ENCODE measurements around the gene CCNY. TPM values are rescaled to one million over a fixed set of nuclear protein-coding genes. Genes with fewer than 3 reads are reported as not detected.
A peak's percentile ranks its signal among the peaks of the same experiment; 100 is the strongest.

CCNY gene
- total RNA-seq, 1 experiment from 2014 or later: 49.7 TPM

GRCh38 chr10:35480142-35480541, 143.8 kb downstream of the CCNY start:
- Histone ChIP-seq H3K27me3 (ENCODE audit: control insufficient read depth, insufficient read depth, low read length) (no peaks in the 10 kb centered on the region), H3K36me3 (replicated peaks; ENCODE audit: control insufficient read depth, insufficient read depth, low read length) (no peaks in the 10 kb centered on the region), H3K4me3 (ENCODE audit: insufficient read depth, low read depth, low read length) (no peak overlapping the region)
- peak; percentile 61 for DNase-seq

GRCh38 chr10:35481413-35481812, 145.1 kb downstream of the CCNY start:
- H3K36me3 ChIP-seq (replicated peaks; ENCODE audit: control insufficient read depth, insufficient read depth, low read length): no peaks in the 10 kb centered on the region
- no peaks in the 10 kb centered on the region for H3K27me3 ChIP-seq (ENCODE audit: control insufficient read depth, insufficient read depth, low read length)
- H3K4me3 ChIP-seq (ENCODE audit: insufficient read depth, low read depth, low read length): no peak overlapping the region
- DNase-seq: no peak

GRCh38 chr10:35486297-35486990, 150.1 kb downstream of the CCNY start:
- H3K4me3 ChIP-seq (ENCODE audit: insufficient read depth, low read depth, low read length): no peak overlapping the region
- H3K36me3 ChIP-seq (replicated peaks; ENCODE audit: control insufficient read depth, insufficient read depth, low read length): no peaks in the 10 kb centered on the region
- H3K27me3 ChIP-seq (ENCODE audit: control insufficient read depth, insufficient read depth, low read length): no peaks in the 10 kb centered on the region
- no peak for DNase-seq

GRCh38 chr10:35487336-35488034, 151.2 kb downstream of the CCNY start:
- no peaks in the 10 kb centered on the region for H3K36me3 ChIP-seq (replicated peaks; ENCODE audit: control insufficient read depth, insufficient read depth, low read length)
- H3K27me3 ChIP-seq (ENCODE audit: control insufficient read depth, insufficient read depth, low read length): no peaks in the 10 kb centered on the region
- no peak for DNase-seq
- H3K4me3 ChIP-seq (ENCODE audit: insufficient read depth, low read depth, low read length): no peak overlapping the region

GRCh38 chr10:35488228-35488627, 151.9 kb downstream of the CCNY start:
- Histone ChIP-seq H3K4me3 (ENCODE audit: insufficient read depth, low read depth, low read length) (no peak overlapping the region), H3K27me3 (ENCODE audit: control insufficient read depth, insufficient read depth, low read length) (no peaks in the 10 kb centered on the region), H3K36me3 (replicated peaks; ENCODE audit: control insufficient read depth, insufficient read depth, low read length) (no peaks in the 10 kb centered on the region)
- DNase-seq: no peak

GRCh38 chr10:35492386-35493195, 156.3 kb downstream of the CCNY start:
- H3K36me3 ChIP-seq (replicated peaks; ENCODE audit: control insufficient read depth, insufficient read depth, low read length): no peaks in the 10 kb centered on the region
- no peak overlapping the region for H3K4me3 ChIP-seq (ENCODE audit: insufficient read depth, low read depth, low read length)
- DNase-seq: peak; percentile 59
- no peaks in the 10 kb centered on the region for H3K27me3 ChIP-seq (ENCODE audit: control insufficient read depth, insufficient read depth, low read length)

GRCh38 chr10:35493196-35494118, 157.1 kb downstream of the CCNY start:
- no peak for DNase-seq
- Histone ChIP-seq H3K4me3 (ENCODE audit: insufficient read depth, low read depth, low read length) (no peak overlapping the region), H3K36me3 (replicated peaks; ENCODE audit: control insufficient read depth, insufficient read depth, low read length) (no peaks in the 10 kb centered on the region), H3K27me3 (ENCODE audit: control insufficient read depth, insufficient read depth, low read length) (no peaks in the 10 kb centered on the region)

- no peak overlapping the region for H3K4me3 ChIP-seq (ENCODE audit: insufficient read depth, low read depth, low read length)
- no peaks in the 10 kb centered on the region for H3K27me3 ChIP-seq (ENCODE audit: control insufficient read depth, insufficient read depth, low read length)
- H3K36me3 ChIP-seq (replicated peaks; ENCODE audit: control insufficient read depth, insufficient read depth, low read length): no peaks in the 10 kb centered on the region
- no peak for DNase-seq
Observed at GRCh38 chr10:35495521-35496119, 159.3 kb downstream of the CCNY start.

GRCh38 chr10:35497909-35498308, 161.6 kb downstream of the CCNY start:
- Histone ChIP-seq H3K36me3 (replicated peaks; ENCODE audit: control insufficient read depth, insufficient read depth, low read length) (no peaks in the 10 kb centered on the region), H3K27me3 (ENCODE audit: control insufficient read depth, insufficient read depth, low read length) (no peaks in the 10 kb centered on the region), H3K4me3 (ENCODE audit: insufficient read depth, low read depth, low read length) (no peak overlapping the region)
- DNase-seq: no peak

GRCh38 chr10:35498693-35499092, 162.4 kb downstream of the CCNY start:
- Histone ChIP-seq H3K4me3 (ENCODE audit: insufficient read depth, low read depth, low read length) (no peak overlapping the region), H3K27me3 (ENCODE audit: control insufficient read depth, insufficient read depth, low read length) (no peaks in the 10 kb centered on the region), H3K36me3 (replicated peaks; ENCODE audit: control insufficient read depth, insufficient read depth, low read length) (no peaks in the 10 kb centered on the region)
- DNase-seq: no peak

GRCh38 chr10:35501923-35502322, 165.6 kb downstream of the CCNY start:
- no peak for DNase-seq
- Histone ChIP-seq H3K36me3 (replicated peaks; ENCODE audit: control insufficient read depth, insufficient read depth, low read length) (no peaks in the 10 kb centered on the region), H3K4me3 (ENCODE audit: insufficient read depth, low read depth, low read length) (no peak overlapping the region), H3K27me3 (ENCODE audit: control insufficient read depth, insufficient read depth, low read length) (no peaks in the 10 kb centered on the region)

GRCh38 chr10:35502692-35503091, 166.4 kb downstream of the CCNY start:
- no peaks in the 10 kb centered on the region for H3K27me3 ChIP-seq (ENCODE audit: control insufficient read depth, insufficient read depth, low read length)
- DNase-seq: no peak
- H3K36me3 ChIP-seq (replicated peaks; ENCODE audit: control insufficient read depth, insufficient read depth, low read length): no peaks in the 10 kb centered on the region
- H3K4me3 ChIP-seq (ENCODE audit: insufficient read depth, low read depth, low read length): no peak overlapping the region

GRCh38 chr10:35503578-35503977, 167.3 kb downstream of the CCNY start:
- DNase-seq: no peak
- no peaks in the 10 kb centered on the region for H3K27me3 ChIP-seq (ENCODE audit: control insufficient read depth, insufficient read depth, low read length)
- no peak overlapping the region for H3K4me3 ChIP-seq (ENCODE audit: insufficient read depth, low read depth, low read length)
- no peaks in the 10 kb centered on the region for H3K36me3 ChIP-seq (replicated peaks; ENCODE audit: control insufficient read depth, insufficient read depth, low read length)

- H3K4me3 ChIP-seq (ENCODE audit: insufficient read depth, low read depth, low read length): no peak overlapping the region
- no peaks in the 10 kb centered on the region for H3K36me3 ChIP-seq (replicated peaks; ENCODE audit: control insufficient read depth, insufficient read depth, low read length)
- H3K27me3 ChIP-seq (ENCODE audit: control insufficient read depth, insufficient read depth, low read length): no peaks in the 10 kb centered on the region
- no peak for DNase-seq
Observed at GRCh38 chr10:35504132-35504531, 167.8 kb downstream of the CCNY start.

Data from H7 (cell line).